Activated naive CD4-positive, alpha-beta T cell (primary cell): ENCODE measurements around the gene SLC35D3.
"Not testable (repeated sequence)": the region's sequence is repeated elsewhere in the genome, so short reads cannot be mapped to it uniquely, and the experiment has no call there.

Experiments
- DNase-seq, 4 experiments: peaks; one replicate each; lab custom pipeline; 2025; lab: John Stamatoyannopoulos, UW

The SLC35D3 gene

GRCh38 chr6:136923116-136923953 is 1.2 kb downstream of the SLC35D3 start:
- no peak for DNase-seq

DNA sequence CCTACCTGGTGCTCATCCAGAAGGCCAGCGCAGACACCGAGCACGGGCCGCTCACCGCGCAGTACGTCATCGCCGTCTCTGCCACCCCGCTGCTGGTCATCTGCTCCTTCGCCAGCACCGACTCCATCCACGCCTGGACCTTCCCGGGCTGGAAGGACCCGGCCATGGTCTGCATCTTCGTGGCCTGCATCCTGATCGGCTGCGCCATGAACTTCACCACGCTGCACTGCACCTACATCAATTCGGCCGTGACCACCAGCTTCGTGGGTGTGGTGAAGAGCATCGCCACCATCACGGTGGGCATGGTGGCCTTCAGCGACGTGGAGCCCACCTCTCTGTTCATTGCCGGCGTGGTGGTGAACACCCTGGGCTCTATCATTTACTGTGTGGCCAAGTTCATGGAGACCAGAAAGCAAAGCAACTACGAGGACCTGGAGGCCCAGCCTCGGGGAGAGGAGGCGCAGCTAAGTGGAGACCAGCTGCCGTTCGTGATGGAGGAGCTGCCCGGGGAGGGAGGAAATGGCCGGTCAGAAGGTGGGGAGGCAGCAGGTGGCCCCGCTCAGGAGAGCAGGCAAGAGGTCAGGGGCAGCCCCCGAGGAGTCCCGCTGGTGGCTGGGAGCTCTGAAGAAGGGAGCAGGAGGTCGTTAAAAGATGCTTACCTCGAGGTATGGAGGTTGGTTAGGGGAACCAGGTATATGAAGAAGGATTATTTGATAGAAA is 2.0 kb downstream of the SLC35D3 start:
- DNase-seq: no peak

- DNase-seq: no peak
Observed at GRCh38 chr6:136926383-136926782, 4.3 kb downstream of the SLC35D3 start.

DNA sequence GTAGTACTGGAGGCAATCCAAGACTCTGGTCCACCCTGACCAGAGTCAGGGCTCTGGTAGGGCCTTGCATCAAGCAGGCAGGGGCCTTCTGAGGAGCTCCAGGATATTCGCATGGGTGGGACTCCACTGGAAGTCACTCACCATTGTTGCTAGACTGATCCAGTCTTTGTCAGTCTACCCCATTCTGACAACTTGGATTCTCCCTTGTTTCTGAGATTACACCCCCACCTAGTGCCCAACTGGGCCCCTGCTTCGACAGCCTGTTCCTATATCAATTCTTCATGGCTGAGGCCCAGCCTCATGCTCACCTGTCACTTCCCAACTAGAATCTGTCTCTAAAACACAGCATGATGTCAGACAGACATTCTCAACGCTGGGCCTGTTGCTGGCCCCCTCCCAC is 5.2 kb downstream of the SLC35D3 start:
- DNase-seq: no peak

- DNase-seq: no peak
Observed at GRCh38 chr6:136930528-136930927, 8.4 kb downstream of the SLC35D3 start.

DNA sequence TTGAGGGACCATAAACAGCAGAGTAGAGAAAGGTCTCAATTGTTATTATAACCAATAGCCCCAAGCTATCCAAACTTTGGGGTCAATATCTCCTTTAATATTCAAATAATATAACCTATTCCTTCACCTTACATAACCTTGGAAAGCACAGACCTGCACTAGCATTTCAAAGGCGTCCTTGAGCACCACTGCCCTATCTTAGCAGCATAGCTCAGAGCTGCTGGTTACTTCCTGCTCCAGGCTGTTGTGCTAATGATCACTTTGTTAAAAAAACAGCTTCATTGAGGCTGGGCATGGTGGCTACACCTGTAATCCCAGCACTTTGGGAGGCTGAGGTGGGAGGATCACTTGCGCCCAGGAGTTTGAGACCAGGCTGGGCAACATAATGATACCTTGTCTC is 10.5 kb downstream of the SLC35D3 start:
- no peak for DNase-seq

DNA sequence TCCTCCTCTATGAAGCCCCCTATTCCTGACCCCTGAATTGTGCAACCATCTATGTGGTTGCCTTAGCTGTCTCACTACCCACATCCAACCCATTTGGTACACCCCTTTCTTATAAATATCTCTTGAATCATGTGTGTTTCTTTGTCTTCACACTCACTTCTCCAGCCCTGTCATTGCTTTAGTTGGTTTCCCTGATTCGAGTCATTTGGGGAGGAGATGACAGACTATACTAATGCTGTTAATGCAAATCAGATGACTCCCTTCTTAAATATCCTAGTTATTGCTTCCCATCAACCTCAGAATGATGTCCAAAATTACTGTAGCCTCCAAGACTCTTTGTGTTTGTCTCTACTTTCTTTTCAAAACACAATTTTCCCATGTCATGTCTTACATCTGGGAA is 23.0 kb downstream of the SLC35D3 start:
- no peak for DNase-seq

DNA sequence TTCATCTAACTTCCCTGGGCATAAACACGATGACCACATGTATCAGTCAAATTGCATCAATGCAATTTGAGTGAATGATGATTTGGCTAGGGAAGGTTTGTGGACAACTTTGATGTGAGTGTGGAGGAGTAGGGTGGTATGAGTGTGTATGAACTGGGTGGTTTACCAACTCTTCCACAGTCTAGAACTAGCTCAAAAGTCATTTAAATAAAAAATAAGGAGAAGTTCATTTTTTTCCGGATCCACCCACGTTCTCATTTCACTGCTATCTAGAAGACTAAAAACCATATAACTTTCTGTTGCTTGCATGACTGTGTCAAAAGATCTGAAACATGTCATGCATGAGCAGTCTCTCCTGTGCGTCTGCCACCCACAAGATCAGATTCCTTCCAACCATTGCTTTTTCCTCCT is 23.6 kb downstream of the SLC35D3 start:
- DNase-seq: no peak

DNA sequence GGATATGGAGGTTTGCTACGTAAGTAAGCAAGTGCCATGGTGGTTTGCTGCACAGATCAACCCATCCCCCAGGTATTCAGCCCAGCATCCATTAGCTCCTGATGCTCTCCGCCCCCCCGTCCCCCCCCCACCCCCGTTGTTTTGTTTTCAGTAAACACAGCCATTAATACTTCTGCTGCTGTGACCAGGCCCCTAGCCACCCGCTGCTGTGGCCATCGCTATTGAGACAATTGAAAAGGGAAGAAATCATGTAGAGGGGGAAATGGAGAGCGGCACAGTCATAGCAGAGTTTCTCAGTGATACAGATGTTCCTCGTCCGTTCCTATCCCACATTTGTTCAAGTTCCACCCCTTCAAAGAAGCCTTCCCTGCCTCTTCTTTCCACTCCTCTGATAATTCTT is 24.9 kb downstream of the SLC35D3 start:
- DNase-seq: no peak

DNA sequence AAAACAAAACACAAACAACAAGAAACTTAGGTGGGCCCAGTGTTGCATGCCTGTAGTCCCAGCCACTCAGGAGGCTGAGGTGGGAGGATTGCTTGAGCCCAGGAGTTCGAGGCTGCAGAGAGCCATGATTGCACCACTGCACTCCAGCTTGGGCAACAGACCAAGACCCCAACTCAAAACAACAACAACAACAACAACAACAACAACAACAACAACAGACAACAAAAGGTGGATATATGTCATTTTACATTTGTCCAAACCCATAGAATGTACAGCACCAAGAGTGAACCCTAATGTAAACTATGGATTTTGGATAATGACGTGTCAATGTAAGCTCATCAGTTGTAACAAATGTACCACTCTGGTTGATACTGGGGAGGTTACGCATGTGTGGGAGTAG is 27.9 kb downstream of the SLC35D3 start:
- not testable (repeated sequence) for DNase-seq

DNA sequence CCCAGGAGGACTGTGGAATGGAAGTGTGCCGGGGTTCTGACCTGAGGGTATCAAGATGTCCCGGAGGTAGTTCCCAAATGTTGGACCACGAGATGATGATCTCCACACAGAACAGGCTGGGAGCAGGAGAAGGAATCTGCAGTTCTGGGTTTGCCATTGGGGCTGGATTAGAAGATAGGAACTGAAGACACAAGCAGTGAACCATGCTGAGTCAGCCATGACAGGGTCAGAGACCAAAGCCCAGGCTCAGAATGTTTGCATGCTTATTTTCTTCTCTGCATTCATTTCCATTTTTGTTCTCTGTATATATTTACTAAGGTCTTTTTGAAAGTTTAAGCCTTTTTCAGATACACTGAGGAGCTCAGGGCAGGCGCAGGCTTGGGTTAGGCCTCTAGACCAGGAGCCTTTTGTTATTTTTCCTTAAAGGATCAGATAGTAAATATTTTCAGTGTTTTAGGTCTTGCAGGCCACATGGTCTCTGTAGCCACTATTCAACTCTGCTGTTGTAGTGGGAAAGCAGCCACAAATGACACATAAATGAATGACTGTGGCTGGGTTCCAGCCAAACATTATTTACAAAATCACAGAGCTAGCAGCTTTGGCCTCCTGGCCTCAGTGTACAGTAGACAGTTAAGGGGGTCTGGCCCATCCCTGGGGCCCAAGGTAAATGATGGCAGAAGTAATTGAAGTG is 28.5 kb downstream of the SLC35D3 start:
- no peak for DNase-seq

GRCh38 chr6:136952714-136953260 is 30.7 kb downstream of the SLC35D3 start:
- no peak for DNase-seq

GRCh38 chr6:136955123-136955522 is 33.0 kb downstream of the SLC35D3 start:
- no peak for DNase-seq

- no peak for DNase-seq
Observed at GRCh38 chr6:136956590-136957544, 34.8 kb downstream of the SLC35D3 start.

- no peak for DNase-seq
Observed at GRCh38 chr6:136958168-136958567, 36.1 kb downstream of the SLC35D3 start.

DNA sequence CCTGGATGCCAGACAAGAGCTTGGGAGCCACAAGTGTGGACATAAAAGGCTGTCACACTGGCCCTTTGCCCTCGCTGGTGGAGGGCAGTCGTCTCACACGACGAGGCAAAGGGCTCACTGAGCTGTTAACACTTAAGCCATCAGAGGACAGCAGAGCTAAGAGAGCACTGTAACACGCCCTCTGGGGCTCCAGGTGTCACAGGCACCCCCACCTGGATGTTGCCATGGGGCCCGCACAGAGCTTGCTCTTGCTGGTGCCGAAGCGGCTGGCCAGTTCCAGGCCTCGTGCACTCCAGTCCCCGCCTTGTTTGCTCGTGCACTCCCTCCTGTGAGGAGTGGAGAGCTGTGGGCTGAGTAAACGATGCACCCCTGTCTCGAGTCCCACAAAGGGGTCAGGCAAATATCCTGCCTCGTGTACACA is 37.4 kb downstream of the SLC35D3 start:
- DNase-seq: no peak

- not testable (repeated sequence) for DNase-seq
Observed at GRCh38 chr6:136959935-136960334, 37.8 kb downstream of the SLC35D3 start.

DNA sequence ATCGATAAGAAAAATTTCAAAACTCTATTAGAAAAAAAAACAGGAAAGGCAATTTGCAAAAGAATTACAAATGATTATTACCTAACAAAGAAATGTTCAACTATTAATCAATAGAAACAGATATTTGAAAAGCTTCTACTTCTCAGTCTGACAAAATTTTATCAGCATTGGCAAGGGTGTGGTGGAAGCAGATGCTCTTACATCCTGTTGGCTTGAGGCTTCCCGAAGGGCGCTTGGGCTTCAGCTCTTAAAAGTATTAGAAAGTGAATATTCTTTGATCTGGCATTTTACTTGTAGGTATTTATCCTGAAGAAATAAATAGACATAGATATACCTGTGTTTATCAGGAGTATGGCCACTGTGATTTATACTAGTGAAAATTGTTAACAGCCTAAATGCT is 38.7 kb downstream of the SLC35D3 start:
- DNase-seq: no peak

GRCh38 chr6:136961848-136962247 is 39.7 kb downstream of the SLC35D3 start:
- DNase-seq: no peak

GRCh38 chr6:136962661-136963060 is 40.6 kb downstream of the SLC35D3 start:
- no peak for DNase-seq

GRCh38 chr6:136963259-136963658 is 41.2 kb downstream of the SLC35D3 start:
- no peak for DNase-seq
